HG03575 (cell line): Measurements from ENCODE around the gene MTA2.
A peak's percentile ranks its signal among the peaks of the same experiment; 100 is the strongest.
"Not testable (repeated sequence)": the region's sequence is repeated elsewhere in the genome, so short reads cannot be mapped to it uniquely, and the experiment has no call there.

Source experiments
- ATAC-seq: cut with Tn5 transposase; IDR thresholded peaks from one replicate; pipeline ENCODE4 v1.9.1; 2021; ENCODE audit not compliant: unreplicated experiment, insufficient number of reproducible peaks, low FRiP score; ENCODE audit errors: extremely low read depth

MTA2 gene

DNA sequence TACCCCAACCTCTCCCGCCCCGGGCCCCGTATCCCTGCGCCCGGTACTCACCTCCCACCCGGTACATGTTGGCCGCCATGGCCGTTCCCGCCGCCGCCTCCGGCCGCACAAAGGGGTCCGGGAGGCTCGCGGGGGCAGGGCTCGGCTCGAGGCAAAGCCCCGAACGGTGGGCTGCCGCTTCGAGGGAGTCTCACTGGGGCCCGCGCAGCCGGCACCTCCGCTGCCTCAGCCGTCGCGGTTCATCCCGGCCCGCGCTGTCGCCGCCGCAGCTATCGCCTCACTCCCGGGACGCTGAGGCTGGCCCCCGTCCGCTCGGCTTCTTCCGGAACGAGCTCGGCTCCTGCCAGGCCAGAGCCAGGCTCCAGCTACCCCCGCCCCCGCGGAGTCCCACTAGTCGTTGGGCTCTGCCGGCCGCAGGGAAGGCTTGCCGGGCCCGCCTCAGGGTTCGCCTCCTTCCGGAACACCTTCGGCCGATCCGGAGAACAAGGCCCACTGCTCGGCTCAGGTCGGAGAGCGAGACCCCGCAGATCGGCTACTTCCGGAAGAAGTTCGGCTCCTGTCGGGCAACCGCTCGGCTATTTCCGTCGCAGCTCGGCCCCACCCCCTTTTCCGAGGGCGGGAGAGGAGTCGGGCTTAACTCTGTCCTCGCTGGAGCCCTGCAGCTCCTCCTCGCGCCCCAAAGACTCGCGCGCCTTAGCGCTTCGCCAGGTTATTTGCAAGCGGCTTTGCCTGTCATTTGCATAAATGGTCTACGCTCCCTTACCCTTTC lies at the start of gene MTA2:
Gene MTA2, minus strand, starts transcription at position 494 of the 769 bp plus-strand sequence. Its CDS starts 415 bp downstream, at position 79.
- ATAC-seq = peak; percentile 45

DNA sequence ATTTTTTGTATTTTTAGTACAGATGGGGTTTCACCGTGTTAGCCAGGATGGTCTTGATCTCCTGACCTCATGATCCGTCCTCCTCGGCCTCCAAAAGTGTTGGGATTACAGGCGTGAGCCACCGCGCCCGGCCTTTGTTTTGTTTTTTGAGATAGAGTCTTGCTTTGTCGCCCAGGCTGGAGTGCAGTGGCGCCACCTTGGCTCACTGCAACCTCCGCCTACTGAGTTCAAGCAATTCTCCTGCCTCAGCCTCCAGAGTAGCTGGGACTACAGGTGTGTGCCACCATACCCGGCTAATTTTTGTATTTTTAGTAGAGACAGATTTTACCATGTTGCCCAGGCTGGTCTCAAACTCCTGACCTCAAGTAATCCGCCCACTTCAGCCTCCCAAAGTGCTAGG lies 48.6 kb upstream of the MTA2 start:
- ATAC-seq = not testable (repeated sequence)

DNA sequence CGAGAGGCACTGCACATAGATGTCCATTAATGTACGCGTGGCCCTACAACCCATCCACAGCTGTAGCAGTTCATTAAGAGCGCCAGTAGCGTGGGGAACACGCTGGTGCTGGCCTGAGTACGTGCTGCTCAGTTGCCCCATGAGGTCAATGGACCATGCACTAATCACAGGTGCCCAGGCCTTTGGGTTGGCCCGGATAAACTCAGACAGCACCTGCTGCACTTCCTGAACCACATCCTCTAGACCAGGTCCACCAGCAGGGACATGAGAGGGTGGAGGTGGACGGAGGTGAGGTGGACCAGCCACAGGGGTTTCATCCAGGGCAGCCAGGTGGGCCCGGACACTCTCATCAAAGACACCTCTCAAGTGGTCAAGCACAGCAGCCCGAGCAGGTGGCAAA lies 47.8 kb upstream of the MTA2 start:
- ATAC-seq = no peak

DNA sequence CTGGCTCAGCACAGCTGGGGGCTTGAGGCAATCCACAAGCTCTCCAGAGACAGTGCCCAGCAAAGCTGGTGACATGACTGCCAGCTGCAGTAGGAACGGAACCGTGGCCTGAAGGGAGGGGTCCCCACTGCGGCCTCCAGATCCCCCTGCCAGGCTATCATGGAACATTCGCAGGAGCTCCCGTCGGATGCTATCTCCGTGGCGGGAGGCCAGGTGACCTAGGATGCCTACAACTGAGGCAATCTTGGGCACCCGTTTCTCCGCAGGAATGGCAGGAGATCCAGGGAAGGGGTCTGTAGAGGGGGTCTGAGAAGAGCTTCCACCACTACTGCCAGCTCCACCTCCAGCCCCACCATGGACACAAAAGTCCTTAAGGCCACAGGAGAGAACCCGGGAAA lies 47.3 kb upstream of the MTA2 start:
- ATAC-seq = no peak

DNA sequence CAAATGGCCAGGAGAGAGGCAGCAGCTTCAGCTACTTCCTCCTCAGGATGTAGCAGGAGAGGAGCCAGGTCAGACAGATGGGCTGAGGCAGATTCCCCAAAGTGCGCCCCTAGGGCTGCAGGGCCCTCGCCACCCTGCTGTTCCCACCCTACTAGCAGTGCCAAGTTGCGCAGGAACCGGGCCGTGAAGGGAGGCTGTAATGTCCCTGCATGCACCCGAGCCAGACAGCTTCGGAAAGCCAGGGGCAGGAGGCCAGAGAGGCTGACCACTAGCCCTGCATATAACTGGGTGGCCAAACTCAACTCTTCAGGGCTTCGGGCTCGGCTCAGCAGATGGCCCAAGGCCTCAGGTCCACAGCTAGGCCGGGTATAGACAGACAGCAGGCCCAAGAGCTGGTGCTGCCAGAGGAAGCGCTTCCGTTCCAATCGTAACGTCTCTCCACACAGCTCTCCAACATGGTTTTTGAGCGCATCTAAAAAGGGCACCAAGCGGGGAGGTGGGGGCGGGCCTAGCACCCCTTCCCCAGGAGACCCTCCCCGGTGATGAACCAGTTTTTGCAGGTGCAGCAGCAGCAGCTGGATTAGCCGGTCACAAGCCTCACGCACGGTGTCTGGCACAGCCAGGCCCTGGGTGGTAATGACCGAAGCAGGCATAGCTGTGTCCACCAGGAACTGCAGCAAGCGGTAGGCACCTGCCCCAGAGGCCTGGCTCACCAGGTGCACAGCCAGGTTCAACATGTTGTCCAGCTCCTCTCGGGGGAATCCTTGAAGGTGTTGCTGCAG lies 46.7 kb upstream of the MTA2 start:
- no peak for ATAC-seq

DNA sequence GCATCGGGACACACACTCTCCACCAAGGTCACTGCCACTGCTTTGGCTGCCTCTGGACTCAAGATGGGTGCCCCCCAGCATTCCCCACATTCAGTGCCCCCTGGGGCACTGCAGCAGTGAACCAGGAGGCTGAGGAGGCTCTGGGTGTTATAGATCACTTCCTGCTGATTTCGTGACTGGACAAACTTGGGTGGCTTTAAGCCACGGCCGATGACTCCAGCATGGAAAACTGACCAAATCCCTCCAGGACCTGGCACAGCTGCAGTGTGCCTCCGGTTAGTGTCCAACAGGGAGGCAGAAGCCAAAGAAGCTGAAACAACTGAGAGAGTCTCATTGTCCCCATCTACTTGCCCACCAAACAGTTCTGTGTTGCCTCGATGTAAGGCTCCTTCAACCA lies 45.9 kb upstream of the MTA2 start:
- ATAC-seq = no peak

DNA sequence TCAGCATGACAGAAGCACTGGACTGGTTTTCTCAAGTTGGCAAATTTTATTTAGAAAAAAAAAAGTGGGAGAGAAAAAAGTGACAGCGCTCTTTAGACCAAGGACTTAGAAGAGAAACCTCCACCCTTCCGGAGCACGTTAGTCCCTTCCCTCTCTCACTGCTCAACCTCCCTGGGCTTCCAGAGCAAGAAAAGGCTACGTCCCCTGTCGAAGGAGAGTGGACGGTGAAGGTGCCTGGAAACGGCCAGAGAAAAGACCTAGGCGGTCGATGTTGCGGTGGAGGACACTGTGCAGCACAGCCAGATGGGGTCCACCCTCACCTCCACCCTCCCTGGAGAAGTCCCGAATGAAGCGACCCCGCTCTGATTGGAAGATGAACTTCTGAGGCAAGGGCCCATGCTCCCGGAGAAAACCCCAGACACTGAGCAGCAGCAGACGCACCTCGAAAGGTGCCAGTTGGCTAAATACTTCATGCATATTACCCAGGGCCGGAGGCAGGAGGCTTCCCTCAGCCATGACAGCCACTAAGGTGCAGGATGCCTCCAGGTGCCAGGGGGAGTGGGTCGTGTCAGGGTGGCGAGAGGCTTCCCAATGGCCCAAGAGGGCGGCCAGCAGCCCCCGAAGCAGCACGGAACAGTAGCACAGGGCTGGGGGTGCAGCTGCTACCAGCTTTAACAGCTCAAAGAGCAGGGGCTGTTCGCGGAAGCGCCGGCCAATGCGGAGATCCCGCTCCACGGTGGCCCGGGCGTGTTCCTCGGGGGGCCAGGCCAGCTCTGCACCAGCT lies 45.4 kb upstream of the MTA2 start:
- no peak for ATAC-seq

DNA sequence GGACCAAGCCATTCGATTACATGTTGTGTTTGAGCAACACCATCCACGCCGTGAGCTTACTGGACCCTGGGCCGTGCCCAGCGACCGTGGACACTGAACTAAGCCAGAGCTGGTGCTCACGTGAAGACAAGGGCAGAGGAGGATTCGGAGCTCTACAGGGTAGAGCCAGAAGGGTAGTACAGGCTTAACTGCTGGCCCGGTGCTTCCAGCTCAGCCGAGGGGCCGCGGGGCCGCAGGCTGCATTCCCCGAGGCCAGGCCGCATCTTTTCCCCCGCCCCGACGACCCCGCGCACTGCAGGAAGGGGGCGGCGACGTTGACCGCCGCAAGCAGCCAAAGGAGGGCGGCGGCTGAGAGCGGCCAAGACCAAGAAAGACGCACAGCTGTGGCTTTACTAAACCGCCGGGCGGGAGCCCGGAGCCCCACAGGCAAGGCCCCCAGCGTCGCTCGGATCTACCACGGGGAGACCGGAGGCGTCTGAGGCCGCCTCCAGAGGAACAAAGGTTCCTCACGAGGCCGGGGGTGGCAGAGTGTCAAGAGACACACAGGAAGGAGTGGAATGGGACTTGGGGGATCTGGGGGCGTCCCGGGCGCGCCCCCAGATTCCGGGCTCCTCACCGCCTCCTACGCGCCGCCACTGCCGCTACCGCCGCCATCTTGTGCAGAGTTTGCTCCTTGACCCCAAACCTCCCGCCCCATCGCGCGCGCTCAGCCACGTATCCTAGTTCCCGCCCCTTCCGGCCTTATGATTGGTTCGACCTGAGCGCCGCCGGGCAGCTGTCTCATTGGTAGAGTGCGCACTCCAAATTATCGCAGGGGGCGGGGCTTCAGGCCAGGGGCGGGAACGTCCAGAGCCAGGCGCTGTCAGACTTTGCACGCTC lies 44.5 kb upstream of the MTA2 start, which contains the start of gene GANAB:
Gene GANAB, minus strand, starts transcription at position 668 of the 879 bp plus-strand sequence. Its CDS starts 14 bp downstream, at position 654.
- peak; percentile 50 for ATAC-seq

DNA sequence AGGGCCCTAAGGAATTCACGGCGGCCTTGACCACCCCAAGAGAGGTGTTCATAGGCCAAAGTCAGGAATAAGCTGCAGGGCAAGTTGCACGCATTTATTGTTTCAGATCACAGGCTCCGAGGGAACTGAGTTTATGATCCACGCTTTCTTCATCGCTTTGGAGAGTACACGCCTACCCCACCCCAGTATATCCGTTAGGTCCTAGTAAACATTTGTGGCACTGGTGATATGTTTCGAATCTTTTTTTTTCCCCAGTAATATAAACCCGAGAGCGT lies 43.9 kb upstream of the MTA2 start:
- no peak for ATAC-seq

DNA sequence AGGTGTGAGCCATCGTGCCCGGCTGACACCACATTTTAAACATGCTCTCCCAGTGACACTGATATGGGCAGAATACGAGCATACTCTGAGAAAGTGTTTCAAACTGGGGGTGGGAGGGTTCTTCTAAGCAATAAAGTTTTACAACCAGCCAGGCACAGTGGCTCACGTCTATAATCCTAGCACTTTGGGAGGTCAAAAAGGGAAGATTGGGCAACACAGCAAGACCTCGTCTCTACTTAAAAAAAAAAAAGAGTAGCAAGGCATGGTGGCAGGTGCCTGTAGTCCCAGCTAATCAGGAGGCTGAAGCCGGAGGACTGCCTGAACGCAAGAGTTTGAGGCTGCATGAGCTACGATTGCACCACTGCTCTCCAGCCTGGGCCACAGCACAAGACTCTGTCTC lies 42.6 kb upstream of the MTA2 start:
- ATAC-seq = no peak

DNA sequence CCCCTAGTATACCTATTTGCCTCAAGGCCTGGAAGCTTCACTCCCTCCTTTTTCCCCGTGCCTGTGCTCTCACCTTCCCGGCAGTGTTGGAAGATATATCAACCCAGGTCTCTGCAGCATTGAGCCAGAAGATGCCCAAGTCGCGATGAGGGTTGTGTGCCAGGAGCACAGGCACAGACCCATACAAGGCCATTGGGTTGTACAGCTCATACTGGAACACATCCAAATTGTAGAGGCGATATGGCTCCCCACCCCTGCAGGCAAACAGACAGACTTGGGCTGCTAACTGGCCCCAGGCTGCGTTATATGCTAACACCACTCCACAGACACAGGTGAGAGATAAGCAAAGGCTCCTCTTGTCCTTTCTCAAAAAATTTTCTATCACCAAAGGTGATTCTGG lies 30.8 kb upstream of the MTA2 start:
- ATAC-seq = no peak

DNA sequence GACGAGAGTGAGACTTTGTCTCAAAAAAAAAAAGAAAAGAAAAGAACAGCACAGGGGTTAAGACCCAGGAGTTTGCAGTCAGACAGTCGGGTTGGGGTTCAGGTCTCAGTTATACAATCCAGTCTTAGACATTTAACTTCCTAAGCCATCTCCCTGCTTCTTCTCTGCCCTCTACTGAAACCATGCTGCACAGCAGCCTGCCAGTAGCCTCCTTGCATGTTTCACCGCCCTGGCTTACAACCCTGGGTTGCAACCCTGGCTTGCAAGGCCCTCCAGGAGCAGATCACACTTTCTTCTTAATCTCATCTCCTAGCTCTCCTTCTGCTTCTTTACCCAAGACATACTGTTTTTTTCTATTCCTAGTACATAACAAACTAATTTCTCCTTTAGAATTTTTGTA lies 26.0 kb upstream of the MTA2 start:
- ATAC-seq = no peak

DNA sequence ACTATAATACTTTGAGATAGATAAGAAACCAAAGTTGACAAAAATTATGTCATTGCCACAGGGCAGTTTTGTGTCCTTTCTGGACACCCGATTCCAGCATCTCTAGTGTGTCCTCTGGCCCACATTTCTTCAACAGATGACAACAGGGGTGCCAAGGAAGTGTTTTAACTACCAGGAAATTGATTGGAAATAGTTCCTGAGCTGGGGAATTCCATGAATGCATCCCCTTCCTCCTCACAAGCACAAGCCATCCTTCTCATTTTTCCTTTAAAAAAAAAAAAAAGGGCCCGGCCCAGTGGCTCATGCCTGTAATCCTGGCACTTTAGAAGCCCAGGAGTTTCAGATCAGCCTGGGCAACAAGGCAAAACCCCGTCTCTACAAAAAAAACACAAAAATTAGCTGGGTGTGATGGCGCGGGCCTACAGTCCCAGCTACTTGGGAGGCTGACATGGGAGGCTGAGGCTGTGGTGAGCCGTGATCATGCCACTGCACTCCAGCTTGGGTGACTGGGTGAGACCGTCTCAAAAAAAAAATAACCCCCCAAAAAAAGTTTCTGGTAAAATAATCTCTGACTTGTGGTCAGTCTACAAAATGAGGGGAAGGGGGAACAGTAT lies 20.9 kb upstream of the MTA2 start:
- ATAC-seq = no peak

DNA sequence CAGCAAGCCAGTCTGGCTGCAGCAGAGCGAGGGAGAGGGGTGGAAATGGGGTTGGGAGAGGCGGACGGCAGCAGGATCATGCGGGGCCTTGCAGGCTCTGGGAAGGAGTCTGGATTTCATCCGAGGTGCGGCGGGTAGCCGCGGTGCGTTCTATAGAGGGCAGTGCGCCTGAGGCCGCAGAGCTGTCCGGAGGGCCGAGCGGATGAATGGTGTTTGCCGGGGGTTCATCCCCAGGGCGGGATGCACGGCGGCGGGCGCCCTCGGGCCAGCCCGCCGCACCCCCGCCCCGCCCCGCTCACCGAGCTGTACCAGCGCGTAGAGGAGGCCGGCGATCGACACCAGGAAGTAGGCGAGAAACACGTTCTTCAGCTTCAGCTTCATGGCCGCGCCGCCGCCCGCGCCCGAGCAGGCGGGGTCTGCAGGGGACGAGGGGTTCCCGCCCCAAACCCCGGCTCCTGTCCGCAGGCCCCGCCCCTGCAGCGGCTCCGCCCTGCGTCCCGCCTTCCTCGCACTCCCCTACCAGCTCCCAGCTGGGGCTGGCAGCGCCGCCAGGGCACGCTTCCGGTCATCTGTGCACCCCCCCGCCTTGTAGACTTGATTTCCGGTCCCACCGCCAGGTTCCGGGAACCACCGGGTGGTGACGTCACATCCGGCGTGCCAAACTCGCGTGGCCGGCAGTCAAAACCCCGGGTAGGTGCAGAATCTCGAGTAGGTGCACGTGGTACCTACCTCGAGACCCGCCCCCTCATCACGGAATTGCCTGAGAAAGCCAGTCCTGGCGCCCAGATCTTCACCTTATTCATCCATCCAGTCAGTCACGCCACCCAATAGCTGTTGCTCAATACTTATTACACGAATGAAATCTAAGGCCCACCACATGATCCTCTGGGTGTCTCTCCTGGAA lies 20.2 kb upstream of the MTA2 start, which contains the start of gene B3GAT3:
Gene B3GAT3, minus strand, starts transcription at position 420 of the 904 bp plus-strand sequence. Its CDS starts 39 bp downstream, at position 381.
- ATAC-seq = peak; percentile 51

DNA sequence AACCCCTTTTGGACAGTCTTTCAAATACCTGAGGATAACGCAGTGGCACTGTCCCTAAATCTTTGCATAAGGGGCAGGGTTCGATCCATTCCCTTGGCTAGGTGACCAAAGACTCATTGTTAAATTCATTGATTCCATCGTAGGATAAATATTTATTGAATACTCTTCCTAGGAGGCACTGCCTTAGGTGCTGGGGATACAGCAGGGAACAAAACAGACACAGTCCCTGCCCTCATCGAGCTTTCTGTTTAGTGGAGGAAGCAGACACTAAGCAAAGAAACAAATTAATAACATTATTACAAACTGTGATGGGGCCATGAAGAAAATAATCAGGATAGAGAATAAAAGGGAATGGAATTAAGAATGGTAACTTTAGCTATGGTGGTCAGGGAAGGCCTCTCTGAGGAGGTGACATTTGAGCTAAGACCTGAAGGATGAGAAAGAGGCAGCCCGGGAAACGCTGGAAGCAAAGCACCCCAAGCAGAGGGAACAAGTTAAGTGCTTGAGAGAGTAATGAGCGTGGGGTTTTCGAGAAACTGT lies 19.4 kb upstream of the MTA2 start:
- ATAC-seq = no peak

DNA sequence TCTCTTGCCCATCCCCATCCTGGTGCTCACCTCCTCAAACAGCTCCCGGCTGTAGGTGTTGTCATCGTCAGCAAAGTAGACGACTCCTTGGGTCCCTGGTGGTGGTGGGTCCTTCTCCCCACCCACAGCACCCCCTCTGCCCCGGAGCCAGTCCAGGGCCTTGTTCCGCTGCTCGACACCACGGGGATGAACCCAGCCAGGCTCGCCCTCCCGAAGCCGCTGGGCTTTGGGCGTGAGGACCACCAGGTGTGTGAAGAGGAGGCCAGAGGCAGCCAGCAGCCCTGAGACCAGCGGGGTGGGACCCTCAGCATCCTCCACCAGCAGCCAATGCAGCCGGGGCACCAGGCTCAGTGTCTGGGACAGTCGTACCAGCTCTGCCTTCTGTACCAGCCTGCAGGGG lies 15.3 kb upstream of the MTA2 start:
- ATAC-seq = not testable (repeated sequence)

DNA sequence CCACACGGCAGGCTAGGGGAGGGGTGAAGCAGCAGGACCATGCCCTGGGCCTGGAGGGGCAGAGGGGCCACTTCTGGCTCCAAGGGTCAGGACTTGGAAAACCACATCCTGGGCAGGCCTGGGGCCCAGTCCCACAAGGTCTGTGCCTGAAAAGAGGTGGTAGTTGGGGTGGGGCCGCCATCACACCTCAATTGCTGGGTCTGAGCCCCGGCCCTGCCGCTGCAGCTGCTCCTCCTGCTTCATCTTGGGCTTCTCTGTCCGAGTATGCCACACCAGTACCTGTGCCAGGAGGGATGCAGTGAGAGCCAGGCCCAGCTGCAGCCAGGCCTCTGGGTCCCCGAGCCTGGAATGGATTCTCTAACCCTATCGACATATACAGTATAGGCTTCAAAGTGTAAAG lies 13.9 kb upstream of the MTA2 start:
- no peak for ATAC-seq
